ENCODE data around the gene PHF19.

GRCh38 chr9:120820095-120820494 is 56.9 kb downstream of the PHF19 start:
- TF ChIP-seq CTCF (IDR thresholded peaks at IDR 0.05; ENCODE audit: poor library complexity, severe bottlenecking) = no peak
- TF ChIP-seq TAF1 (IDR thresholded peaks at IDR 0.05; ENCODE audit: low read depth) = no peak
- no peak for TF ChIP-seq EZH2 (IDR thresholded peaks at IDR 0.05; ENCODE audit: borderline replicate concordance, insufficient read depth, low read length, poor library complexity, severe bottlenecking)
- no peak for TF ChIP-seq RAD21 (conservative IDR thresholded peaks at IDR 0.05)
- no peak for TF ChIP-seq SMC3 (conservative IDR thresholded peaks at IDR 0.05; ENCODE audit: poor library complexity)
- TF ChIP-seq MXI1 (conservative IDR thresholded peaks at IDR 0.05; ENCODE audit: poor library complexity, severe bottlenecking) = no peak
- no peak for TF ChIP-seq REST (IDR thresholded peaks at IDR 0.05; ENCODE audit: borderline replicate concordance)
- TF ChIP-seq EP300 (conservative IDR thresholded peaks at IDR 0.05; ENCODE audit: poor library complexity, severe bottlenecking) = no peak
- no peak for TF ChIP-seq POLR2AphosphoS5 (IDR thresholded peaks at IDR 0.05)

All from neural cell (in vitro differentiated cells).